Omental fat pad (tissue), 4 donors: ENCODE measurements around the gene SCN1A. TPM values are rescaled to one million over a fixed set of nuclear protein-coding genes. Genes with fewer than 3 reads are reported as not detected.

Source experiments
- ATAC-seq: fragments of 150-250 bp; one replicate; pipeline ENCODE4 v1.9.1; 2016; ENCODE audit warnings: mild to moderate bottlenecking, moderate library complexity; ENCODE audit not compliant: low FRiP score
- DNase-seq: peaks from one replicate; pipeline ENCODE4 v3.0.0-alpha.2; 2019; ENCODE audit warnings: low spot score
- CTCF ChIP-seq, 3 donors: fragments of 450-650 bp; IDR thresholded peaks; one replicate each; pipeline ENCODE4 v1.5.1; 2016 to 2017; ENCODE audit warnings: antibody characterized with exemption in 3 of 3, mild to moderate bottlenecking in 3 of 3, moderate library complexity in 2 of 3
- total RNA-seq, 4 donors: library from RNA; depleted of rRNA; stranded (reverse); fragments of >200 nt; gene quantifications; one replicate each; pipeline ENCODE4 v1.1.0, GENCODE V29; 2016

Gene SCN1A
- total RNA-seq, 4 donors from 2014 or later: 0.09 TPM; not detected in 3

DNA sequence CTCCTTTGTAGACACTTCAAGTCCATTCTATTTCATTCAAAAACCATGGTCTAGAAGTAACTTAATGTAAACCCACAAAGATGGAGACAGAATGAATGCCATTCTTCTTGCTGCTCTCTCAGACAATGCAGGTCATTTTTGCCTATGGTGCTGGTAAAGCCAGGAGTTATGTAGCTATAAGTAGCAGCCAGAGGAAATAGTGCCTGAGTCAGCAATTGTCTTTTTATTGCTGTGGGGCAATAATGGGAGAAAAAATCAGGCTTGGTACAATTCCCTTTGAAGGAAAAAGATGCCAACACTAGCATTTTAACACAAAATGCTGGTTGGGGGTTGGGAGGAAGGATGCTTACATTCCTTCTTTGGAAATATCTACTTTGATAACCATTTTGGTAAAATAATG is 43.5 kb downstream of the SCN1A start:
- TF ChIP-seq CTCF (IDR thresholded peaks at IDR 0.05): no peak
- DNase-seq (no peak), ATAC-seq (no peak)

- ATAC-seq: no peak
- TF ChIP-seq CTCF (IDR thresholded peaks at IDR 0.05): no peak
- no peak for DNase-seq
These were observed 45.1 kb downstream of the SCN1A start for GRCh38 chr2:166082736-166083135.

DNA sequence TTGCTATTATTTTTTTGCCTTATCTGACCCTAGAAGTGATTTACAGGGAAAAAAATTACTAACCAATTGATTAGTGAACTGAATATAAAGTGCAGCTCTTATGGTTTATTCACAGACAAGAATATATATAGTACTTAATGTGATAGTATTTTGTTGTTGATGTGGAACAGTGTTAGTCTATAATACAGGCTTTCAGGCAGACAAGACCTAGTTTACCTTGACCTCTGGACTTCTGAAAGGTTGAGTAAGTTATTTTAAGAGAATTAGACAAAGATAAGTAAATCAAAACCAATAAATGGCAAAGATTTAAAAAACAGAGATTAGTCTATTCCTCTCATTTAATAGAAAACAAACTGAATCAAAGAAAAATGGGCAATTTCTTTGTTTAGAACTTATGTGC is 46.0 kb downstream of the SCN1A start:
- no peak for ATAC-seq
- no peak for TF ChIP-seq CTCF (IDR thresholded peaks at IDR 0.05)

DNA sequence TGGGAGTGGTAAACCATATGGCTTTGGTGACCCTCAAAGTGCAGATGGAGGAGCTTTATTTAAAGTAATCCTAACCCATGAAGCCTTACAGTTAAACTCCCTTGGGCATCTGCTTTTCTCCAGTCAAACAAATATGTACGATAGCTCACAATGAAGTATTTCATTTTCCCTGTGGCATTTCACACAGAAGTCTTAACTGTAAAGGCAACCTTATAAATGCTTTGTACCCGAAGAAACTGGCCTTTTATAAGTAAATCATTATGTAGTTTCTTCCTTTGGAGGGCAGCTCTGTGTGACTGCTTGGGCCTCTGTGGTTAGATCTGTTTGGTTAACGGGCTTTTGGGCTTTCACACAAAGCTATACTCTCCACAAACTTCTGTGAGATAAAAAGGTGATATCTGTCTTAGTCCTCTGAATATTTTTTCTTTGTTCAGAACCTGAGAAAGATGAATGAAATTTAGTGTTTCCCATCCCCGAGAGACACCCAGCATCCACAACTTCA is 46.6 kb downstream of the SCN1A start:
- DNase-seq (no peak), ATAC-seq (no peak)
- no peak for TF ChIP-seq CTCF (IDR thresholded peaks at IDR 0.05)

More for the DNA sequence above, 46.0 kb downstream of the SCN1A start:
- DNase-seq: no peak

DNA sequence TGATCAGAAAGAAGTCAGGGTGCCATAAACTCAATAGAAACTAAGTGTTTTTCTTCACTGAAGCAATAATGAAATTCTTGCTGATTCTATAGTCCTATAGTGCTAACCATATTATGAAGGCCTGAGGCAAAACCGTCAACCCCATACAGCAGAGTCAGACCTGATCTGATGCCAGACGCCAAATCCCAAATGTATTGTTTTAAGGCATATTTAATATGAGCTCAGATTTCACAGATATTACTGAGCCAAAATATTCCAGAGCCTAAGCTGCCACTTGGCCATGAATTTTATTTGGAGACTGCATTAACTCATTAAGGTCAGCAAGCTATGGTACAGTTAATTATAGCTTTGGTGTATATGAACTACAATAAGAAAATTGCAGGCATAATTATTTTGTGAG is 53.4 kb downstream of the SCN1A start:
- DNase-seq (no peak), ATAC-seq (no peak)
- no peak for TF ChIP-seq CTCF (IDR thresholded peaks at IDR 0.05)

DNA sequence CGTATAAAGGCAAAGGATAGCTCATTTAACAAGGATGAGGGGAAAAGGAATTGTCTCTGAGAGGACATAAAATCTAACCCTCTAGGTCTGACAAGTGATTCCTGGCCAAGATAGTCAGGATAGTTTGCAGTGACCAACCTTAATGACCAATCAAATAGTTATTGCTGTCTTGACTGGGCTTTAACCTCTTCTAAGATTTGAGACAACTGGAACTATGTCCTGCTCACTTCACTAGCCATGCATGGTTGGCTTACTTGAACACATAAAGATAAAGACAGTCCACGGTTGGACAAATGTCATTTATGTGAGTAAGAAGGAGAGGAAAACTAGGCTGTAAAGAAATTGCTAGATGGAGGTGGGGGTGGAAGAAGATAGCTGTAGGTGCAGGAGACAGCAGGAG is 53.8 kb downstream of the SCN1A start:
- no peak for TF ChIP-seq CTCF (IDR thresholded peaks at IDR 0.05)
- ATAC-seq (no peak), DNase-seq (no peak)

GRCh38 chr2:166070231-166070630 is 57.6 kb downstream of the SCN1A start:
- DNase-seq (no peak), ATAC-seq (no peak)
- no peak for TF ChIP-seq CTCF (IDR thresholded peaks at IDR 0.05)
